K562 (cell line): Measurements from ENCODE around the gene SH3PXD2B.

Experiments
- BCL6 ChIP-seq: fragments of 250-450 bp; sonication (Bioruptor Pico); IDR thresholded peaks from 2 replicates; pipeline ENCODE4 v1.4.0; 2020
- CHD1 ChIP-seq: fragments of 200-600 bp; sonication (generic); IDR thresholded peaks from one replicate; pipeline ENCODE4 v1.6.1; 2012; ENCODE audit warnings: mild to moderate bottlenecking, moderate library complexity, low read length, inconsistent platforms
- FOS ChIP-seq: IDR thresholded peaks from 3 replicates; pipeline ENCODE4 v1.6.1; 2011; ENCODE audit not compliant: insufficient read length; ENCODE audit errors: extremely low read depth
- FOSL1 ChIP-seq: fragments of 200-800 bp; sonication (Bioruptor generic); conservative IDR thresholded peaks from 2 replicates; pipeline ENCODE4 v1.6.1; 2016; ENCODE audit warnings: missing genetic modification characterization, missing compliant biosample characterization
- RBFOX2 ChIP-seq: fragments of 200-400 bp; formaldehyde crosslinking; IDR thresholded peaks from 2 replicates; pipeline ENCODE4 v1.6.1; 2017; ENCODE audit warnings: low read depth, mild to moderate bottlenecking, low read length, moderate library complexity
- SMARCA4 ChIP-seq: fragments of 450-650 bp; IDR thresholded peaks from 2 replicates; pipeline ENCODE4 v1.6.1; 2016
- SMC3 ChIP-seq: conservative IDR thresholded peaks from 2 replicates; pipeline ENCODE4 v1.6.1; 2011; ENCODE audit warnings: low read depth, low read length, improper control_type of control experiment; ENCODE audit not compliant: insufficient read depth
- SREBF2 ChIP-seq: sonication (generic); formaldehyde crosslinking; IDR thresholded peaks from 2 replicates; pipeline ENCODE4 v1.4.0; 2020; ENCODE audit warnings: mild to moderate bottlenecking, missing genetic modification reagents
- SRSF1 ChIP-seq: fragments of 200-400 bp; formaldehyde crosslinking; IDR thresholded peaks from 2 replicates; pipeline ENCODE4 v1.6.1; 2017; ENCODE audit warnings: mild to moderate bottlenecking, low read depth, low read length, moderate library complexity
- ZNF133 ChIP-seq: fragments of 250-450 bp; sonication (Bioruptor Pico); IDR thresholded peaks from 2 replicates; pipeline ENCODE4 v1.4.0; 2020; ENCODE audit warnings: mild to moderate bottlenecking
- ZNF766 ChIP-seq: fragments of 200-800 bp; sonication (Bioruptor generic); conservative IDR thresholded peaks from 2 replicates; pipeline ENCODE4 v1.6.1; 2016; ENCODE audit warnings: missing genetic modification characterization, missing compliant biosample characterization
- TF ChIP-seq, protein P1 (sequence below): fragments of 250-450 bp; sonication (Bioruptor Pico); IDR thresholded peaks from 2 replicates; pipeline ENCODE4 v1.5.0; 2022; ENCODE audit warnings: mild to moderate bottlenecking
- TF ChIP-seq, protein P2 (sequence below), 2 experiments: fragments of 200-800 bp in 1 of 2; sonication (Bioruptor generic) in 1 of 2; sonication (generic) in 1 of 2; formaldehyde crosslinking in 1 of 2; IDR thresholded peaks in 1 of 2; conservative IDR thresholded peaks in 1 of 2; 2 replicates each; pipeline versions ENCODE4 v1.5.0 to v1.6.1; 2016 to 2020; ENCODE audit warnings: missing compliant biosample characterization in 1 of 2, missing genetic modification characterization in 1 of 2, missing genetic modification reagents in 1 of 2
- TF ChIP-seq, protein P3 (sequence below), 3 experiments: IDR thresholded peaks in 2 of 3; conservative IDR thresholded peaks in 1 of 3; 2 replicates each; pipeline ENCODE4 v1.5.1; 2011 to 2012; ENCODE audit warnings: low read length in 3 of 3, mild to moderate bottlenecking in 3 of 3, control low read depth in 2 of 3, improper control_type of control experiment in 1 of 3, inconsistent platforms in 1 of 3, low read depth in 1 of 3, mixed read lengths in 1 of 3, moderate library complexity in 1 of 3; ENCODE audit not compliant: insufficient read depth in 2 of 3

DNA sequence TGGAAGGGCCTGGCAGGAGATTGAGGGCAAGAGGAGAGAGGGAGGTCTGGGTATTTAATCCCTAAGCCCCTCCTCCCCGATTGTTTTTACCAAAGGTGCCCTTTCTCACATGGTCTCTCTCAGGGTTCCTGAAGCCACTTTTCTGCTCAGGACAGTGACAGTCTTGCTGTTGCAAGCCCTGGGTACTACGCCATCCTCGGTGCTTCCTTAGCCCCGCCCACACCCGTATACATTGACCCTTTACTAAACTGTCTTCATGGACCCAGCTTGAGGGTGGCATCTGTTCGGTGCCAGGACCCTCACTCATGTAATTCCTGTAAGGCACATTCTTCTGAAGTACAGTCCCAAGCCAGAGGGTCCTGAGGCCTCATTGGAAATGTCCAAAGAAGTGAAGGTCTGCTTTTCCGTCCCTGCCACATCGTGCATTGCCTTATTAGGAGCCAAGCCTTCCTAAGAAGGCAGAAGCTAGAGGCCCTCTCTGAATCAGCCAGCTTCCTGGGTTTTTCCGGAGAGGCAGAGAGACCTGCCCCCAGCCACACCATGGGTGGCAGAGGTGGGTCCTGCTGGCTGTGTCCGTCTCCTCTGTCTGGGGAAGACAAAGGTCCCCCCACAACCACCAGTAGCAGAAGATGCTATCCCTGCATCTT, 1.9 kb upstream of the SH3PXD2B start:
- TF ChIP-seq SMARCA4 (no peak), FOSL1 (tag) (no peak), BCL6 (CRISPR knock-in tag) (no peak), CHD1 (no peak), SREBF2 (CRISPR knock-in tag) (no peak), ZNF766 (CRISPR knock-in tag) (no peak), RBFOX2 (no peak), SMC3 (no peak), FOS (no peak), ZNF133 (CRISPR knock-in tag) (no peak), SRSF1 (no peak)
- TF ChIP-seq, protein P1, sequence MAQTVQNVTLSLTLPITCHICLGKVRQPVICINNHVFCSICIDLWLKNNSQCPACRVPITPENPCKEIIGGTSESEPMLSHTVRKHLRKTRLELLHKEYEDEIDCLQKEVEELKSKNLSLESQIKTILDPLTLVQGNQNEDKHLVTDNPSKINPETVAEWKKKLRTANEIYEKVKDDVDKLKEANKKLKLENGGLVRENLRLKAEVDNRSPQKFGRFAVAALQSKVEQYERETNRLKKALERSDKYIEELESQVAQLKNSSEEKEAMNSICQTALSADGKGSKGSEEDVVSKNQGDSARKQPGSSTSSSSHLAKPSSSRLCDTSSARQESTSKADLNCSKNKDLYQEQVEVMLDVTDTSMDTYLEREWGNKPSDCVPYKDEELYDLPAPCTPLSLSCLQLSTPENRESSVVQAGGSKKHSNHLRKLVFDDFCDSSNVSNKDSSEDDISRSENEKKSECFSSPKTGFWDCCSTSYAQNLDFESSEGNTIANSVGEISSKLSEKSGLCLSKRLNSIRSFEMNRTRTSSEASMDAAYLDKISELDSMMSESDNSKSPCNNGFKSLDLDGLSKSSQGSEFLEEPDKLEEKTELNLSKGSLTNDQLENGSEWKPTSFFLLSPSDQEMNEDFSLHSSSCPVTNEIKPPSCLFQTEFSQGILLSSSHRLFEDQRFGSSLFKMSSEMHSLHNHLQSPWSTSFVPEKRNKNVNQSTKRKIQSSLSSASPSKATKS (CRISPR knock-in tag) = no peak
- TF ChIP-seq, protein P2, sequence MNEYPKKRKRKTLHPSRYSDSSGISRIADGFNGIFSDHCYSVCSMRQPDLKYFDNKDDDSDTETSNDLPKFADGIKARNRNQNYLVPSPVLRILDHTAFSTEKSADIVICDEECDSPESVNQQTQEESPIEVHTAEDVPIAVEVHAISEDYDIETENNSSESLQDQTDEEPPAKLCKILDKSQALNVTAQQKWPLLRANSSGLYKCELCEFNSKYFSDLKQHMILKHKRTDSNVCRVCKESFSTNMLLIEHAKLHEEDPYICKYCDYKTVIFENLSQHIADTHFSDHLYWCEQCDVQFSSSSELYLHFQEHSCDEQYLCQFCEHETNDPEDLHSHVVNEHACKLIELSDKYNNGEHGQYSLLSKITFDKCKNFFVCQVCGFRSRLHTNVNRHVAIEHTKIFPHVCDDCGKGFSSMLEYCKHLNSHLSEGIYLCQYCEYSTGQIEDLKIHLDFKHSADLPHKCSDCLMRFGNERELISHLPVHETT (CRISPR knock-in tag; conservative IDR thresholded peaks at IDR 0.05 in 1 of 2, IDR thresholded peaks at IDR 0.05 in 1 of 2) = no peak
- TF ChIP-seq, protein P3, sequence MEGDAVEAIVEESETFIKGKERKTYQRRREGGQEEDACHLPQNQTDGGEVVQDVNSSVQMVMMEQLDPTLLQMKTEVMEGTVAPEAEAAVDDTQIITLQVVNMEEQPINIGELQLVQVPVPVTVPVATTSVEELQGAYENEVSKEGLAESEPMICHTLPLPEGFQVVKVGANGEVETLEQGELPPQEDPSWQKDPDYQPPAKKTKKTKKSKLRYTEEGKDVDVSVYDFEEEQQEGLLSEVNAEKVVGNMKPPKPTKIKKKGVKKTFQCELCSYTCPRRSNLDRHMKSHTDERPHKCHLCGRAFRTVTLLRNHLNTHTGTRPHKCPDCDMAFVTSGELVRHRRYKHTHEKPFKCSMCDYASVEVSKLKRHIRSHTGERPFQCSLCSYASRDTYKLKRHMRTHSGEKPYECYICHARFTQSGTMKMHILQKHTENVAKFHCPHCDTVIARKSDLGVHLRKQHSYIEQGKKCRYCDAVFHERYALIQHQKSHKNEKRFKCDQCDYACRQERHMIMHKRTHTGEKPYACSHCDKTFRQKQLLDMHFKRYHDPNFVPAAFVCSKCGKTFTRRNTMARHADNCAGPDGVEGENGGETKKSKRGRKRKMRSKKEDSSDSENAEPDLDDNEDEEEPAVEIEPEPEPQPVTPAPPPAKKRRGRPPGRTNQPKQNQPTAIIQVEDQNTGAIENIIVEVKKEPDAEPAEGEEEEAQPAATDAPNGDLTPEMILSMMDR (IDR thresholded peaks at IDR 0.05 in 2 of 3, conservative IDR thresholded peaks at IDR 0.05 in 1 of 3; ENCODE audit: insufficient read depth in 2 of 3, low read depth in 1 of 3, low read length in 3 of 3) = no peak
